COLO668 (cell line): ENCODE measurements around the gene UQCR11.
A peak's percentile ranks its signal among the peaks of the same experiment; 100 is the strongest.

Source experiments
- DNase-seq: peaks from one replicate; lab custom pipeline; 2025; ENCODE audit not compliant: unreplicated experiment; lab: John Stamatoyannopoulos, UW

UQCR11 gene

GRCh38 chr19:1636325-1637236 lies 31.3 kb upstream of the UQCR11 start:
- no peak for DNase-seq

DNA sequence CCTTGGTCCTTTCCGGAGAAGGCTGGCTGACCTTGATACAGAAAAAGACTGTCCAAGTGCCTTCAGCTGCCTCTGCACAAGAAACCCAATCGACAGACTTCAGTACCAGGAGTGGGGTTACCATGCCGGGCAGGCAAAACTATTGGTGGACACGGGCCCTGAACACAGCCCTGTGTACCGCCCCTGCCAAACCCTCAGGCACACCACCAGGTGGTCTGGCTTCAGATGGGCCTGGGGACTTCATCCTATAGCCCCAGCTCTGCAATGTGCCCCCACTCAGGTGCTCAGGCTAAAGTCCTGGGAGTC lies 29.6 kb upstream of the UQCR11 start:
- no peak for DNase-seq

DNA sequence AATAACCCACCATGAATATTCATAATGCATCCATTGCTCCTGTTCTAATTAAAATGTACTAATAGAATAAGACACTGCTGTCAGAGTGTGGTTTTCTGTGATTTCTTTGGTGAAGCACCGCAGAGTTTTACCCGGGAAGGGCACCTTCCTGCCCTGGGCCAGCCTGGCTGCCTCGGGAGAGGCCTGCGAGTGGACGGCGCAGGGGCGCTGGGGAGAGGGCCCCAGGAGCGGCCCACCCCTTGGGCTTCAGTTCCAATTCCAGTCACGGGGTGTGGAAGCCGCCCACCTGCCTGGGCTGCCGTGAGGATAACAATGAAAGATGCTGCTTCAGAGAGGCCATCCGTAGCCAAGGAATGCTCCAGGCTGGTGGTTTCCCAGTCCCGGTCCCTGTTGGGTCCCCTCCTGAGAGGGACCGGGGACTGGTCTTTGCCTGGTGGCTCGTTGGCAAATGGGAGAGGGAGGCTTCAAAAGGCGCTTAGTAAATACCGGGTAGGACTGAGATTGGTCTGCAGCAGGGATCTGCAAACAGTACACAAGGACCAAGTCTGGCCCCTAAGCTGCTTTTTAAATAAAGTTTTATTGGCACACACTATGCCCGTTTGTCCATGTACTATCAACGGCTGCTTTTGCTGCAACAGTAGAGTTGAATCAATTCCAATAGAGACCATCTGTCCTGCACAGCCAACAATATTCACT lies 29.1 kb upstream of the UQCR11 start:
- no peak for DNase-seq

DNA sequence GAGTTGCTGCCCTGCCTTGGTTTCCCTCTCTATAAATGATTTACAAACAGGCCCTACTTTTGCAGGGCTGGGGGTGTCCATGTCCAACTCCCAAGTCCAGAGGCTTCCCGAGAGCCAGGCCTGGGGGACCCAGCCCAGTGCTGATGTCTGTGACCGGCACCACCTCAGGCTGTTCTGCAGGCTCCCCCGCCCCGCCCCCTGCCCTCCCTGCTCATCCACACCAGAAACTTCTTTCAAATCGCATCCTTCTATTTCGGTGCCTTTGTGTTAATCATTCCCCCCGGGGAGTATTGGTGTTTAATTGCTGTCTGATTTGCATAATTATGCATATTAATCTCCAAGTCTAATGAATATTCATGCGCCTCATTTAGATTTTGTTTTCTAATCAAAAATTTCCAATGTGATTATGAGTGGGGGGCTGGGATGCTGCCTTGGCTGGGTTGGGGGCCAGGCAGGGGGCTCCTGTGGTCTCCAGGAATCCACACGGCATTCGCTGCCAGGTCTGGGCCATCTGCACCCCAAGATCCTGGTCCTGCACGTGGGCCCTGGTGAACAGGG lies 28.1 kb upstream of the UQCR11 start:
- no peak for DNase-seq

DNA sequence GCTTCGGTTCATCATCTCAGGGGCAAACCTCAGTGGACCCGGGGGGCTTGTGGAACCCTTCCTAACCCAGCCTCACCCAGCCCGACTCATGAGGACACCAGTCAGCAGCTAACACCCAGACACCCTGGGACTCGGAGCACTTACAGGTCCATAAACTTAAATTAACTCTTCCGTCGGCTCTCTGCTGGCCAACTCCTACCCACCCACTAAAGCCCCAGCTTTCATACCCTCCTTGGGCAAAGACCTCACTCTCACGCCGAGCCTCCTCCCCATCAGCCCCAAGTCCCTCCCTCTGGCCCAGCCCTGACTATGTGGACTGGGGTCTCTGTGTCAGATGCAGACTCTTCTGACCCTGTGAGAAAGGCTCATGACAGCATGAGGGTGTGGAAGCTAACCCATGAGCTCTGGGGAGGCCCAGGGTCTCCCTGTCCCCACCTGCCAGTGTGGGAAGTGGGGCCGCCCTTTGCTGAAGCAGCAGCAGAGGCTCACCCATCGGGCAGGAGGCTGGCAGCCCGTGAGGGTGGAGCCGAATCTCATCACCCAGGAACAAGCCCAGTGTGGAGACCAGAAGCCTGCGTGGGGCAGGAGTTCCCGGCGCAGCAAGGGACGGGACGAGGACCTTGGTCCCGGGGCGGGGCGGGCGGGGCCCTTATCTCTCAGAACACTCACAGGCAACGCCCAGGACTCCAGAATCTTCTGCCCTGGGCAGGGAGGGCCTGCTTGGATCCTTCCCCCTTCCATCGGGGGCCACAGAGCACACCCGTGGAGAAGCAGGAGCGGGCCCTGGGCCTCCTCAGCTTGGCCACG lies 27.4 kb upstream of the UQCR11 start:
- no peak for DNase-seq

- no peak for DNase-seq
Measured at GRCh38 chr19:1631557-1632100, 26.4 kb upstream of the UQCR11 start.

DNA sequence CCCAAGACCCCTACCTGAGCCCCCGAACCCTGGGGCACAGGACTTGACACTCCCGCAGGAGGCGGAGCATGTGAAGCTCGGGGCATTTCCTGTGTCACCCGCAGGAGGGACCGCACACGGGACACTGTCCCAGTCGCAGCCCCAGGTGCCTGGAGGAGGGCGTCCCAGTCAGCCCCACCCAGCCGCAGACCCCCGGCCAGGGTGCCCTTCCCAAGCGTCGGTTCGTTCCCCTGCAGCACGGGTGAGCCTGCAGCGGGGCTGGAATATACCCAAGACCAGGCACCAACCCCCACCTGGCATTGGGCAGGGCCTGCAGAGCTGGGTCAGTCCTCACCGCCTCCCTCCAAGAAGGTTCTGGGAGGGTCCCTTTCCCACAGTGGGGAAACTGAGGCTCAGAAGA lies 25.5 kb upstream of the UQCR11 start:
- no peak for DNase-seq

- DNase-seq = no peak
Measured at GRCh38 chr19:1630012-1630411, 24.8 kb upstream of the UQCR11 start.

DNA sequence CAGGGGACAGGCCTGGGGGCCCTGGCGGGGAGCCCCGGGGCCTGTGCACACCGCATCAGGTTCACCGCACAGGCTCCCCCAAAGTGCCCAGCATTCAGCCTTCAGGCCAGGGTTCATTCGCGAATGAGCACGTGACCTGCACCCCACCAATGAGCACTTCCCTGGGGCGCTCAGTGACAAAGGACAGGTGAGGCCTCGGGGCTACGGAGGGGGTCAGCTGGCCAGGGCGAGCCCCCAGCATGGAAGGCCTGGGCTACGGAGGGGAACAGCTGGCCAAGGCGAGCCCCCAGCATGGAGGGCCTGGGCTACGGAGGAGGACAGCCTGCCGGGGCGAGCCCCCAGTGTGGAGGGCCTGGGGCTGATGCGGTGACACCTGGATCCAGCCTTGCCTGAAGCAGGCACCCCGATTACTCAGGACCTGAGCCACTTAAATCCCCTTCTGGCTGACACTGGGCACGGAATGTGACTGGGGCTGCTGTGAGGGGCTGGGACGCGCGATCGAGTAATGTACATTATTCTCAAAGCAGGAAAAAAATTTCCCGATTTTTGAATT lies 24.1 kb upstream of the UQCR11 start:
- DNase-seq = no peak

- no peak for DNase-seq
Measured at GRCh38 chr19:1627194-1627593, 21.9 kb upstream of the UQCR11 start.

- DNase-seq = no peak
Measured at GRCh38 chr19:1626417-1627010, 21.3 kb upstream of the UQCR11 start.

DNA sequence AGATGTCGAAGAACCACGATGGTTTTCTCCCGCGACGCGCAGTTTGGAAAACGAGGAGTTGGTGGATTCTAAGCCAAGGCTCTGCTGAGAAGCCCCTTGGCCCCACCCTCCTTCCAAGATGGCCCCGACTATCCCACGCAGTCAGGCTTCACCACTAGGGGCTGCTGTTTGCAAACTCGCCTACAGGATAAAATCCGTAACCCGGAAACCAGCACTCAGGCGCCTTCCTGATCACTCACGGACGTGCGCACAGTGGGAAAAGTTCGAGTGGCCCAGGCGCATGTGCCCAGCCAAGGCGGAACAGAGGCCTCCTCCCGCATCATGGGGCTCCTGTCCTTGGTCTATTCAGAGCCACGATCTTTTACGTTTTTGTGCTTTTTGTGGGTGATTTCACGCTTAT lies 19.2 kb upstream of the UQCR11 start:
- DNase-seq = peak; percentile 24

DNA sequence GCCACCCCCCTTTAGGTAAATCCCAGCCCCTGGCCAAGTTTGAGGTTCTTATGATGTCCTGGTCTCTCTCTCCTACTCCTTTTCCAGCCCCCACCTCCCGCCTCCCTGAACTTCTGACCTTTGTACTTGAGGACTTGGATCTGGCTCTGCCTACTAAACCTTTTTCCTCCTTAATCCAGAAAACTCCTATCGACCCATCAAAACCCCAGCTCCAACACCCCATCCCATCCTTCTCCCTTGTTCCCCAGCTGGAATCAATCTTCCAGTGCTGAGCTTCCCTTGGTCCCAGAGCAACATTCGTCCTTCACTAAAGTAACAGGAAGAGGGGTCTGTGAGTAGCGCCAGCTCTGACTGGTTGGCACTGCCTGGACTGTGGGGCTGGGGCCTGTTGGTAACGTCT lies 17.3 kb upstream of the UQCR11 start:
- no peak for DNase-seq

DNA sequence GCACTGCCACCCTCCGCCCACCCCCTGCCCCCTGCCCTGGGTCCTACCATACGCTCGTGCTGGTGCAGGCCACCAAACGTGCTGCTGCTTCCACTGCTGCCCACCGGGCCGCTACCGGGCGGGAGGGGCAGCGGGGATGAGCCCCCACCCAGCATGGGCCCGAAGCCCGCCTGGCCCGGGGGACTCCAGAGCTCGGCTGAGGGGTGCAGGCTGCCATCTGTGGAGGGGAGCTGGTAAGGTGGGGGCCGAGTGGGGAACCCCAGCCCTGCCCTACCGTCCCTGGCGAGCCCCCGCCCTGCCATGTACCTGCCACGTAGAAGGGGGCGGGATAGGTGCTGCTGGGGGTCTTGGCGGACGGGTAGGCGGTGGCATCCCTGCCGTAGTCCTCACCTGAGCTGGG lies 16.7 kb upstream of the UQCR11 start:
- DNase-seq = no peak

DNA sequence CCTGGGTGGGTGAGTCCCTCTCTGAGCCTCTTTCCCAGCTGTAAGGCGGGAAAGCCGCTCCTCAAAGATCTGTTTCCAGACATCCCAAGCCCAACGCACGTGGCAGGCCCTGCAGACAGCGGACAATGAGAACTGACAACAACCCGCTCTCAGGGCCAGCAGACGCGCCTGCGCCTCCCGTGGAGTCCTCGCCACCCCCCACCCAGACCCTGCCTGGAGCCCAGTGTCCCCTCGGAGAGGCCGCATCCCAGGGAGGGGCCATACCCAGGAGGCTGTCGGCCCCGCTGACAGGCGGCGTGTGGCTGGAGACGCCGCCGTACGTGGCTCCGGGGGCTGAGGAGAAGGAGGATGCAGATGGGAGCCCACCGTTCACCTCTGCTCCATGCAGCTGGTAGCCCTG lies 16.3 kb upstream of the UQCR11 start:
- DNase-seq = no peak

- no peak for DNase-seq
Measured at GRCh38 chr19:1621021-1621420, 15.8 kb upstream of the UQCR11 start.

DNA sequence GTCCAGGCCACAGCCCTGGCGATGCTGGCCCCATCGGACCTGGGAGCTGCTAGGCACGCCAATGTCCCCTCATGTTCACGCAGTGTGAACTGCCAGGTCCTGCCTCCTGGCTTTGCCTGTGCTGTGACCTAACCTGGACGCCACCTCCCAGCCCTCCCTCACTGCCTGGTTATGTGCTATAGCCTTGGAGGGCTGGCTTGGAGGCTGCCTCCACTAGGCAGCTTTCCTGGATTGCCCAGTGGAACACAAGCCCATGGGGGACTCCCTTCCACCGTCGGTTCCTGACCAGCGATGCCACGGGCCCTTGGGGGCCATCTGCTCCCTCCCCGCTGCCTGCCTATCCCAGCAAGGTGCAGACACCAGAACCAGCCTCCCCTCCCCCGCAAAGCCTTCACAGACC lies 15.2 kb upstream of the UQCR11 start:
- no peak for DNase-seq

GRCh38 chr19:1619703-1620102 lies 14.4 kb upstream of the UQCR11 start:
- DNase-seq = no peak

GRCh38 chr19:1619094-1619439 lies 13.8 kb upstream of the UQCR11 start:
- no peak for DNase-seq
